Head of caudate nucleus (tissue), 42 donors: ENCODE measurements around the gene IL4I1.
A peak's percentile ranks its signal among the peaks of the same experiment; 100 is the strongest.
"Not testable (repeated sequence)": the region's sequence is repeated elsewhere in the genome, so short reads cannot be mapped to it uniquely, and the experiment has no call there.

Experiments
- DNase-seq, 42 donors: peaks; one replicate each; pipeline versions ENCODE4 v3.0.0 to v3.0.0-alpha.2; 2020 to 2021; ENCODE audit warnings: mixed read lengths in 7 of 42
- intact Hi-C: fragments of 100-400 bp; cut with DNase I; formaldehyde crosslinking; loops from one replicate; pipeline ENCODE4 v1.15.0; 2022

Gene IL4I1

DNA sequence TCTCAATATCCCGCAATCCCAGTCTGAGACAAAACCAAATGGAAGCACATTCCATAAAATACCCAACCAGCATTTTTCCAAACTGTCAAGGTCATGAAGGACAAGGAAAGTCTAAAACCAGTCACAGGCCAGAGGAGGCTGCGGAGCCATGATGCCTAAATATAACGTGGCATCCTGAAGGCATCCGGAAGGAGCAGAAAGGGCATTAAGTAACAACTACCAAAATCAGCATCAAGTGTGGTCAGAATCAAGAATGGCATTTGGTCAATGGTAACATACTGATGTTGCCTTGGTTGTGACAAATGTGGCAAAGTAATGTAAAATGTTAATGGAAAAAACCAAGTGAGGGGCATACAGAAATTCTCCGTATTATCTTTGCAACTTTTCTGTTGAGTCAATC lies 28.8 kb upstream of the IL4I1 start:
- intact Hi-C loops: no loop called here
- no peak for DNase-seq

DNA sequence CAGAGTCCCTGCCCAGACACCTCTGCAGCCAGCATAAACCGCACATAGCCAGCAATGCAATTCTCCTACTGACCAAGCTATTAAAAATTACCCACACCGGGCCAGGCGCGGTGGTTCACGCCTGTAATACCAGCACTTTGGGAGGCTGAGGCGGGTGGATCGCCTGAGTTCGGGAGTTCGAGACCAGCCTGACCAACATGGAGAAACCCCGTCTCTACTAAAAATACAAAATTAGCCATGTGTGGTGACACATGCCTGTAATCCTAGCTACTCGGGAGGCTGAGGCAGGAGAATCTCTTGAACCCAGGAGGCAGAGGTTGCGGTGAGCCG lies 28.2 kb upstream of the IL4I1 start:
- intact Hi-C loops, DNase-seq: not testable (repeated sequence)

GRCh38 chr19:49924004-49924880 lies 27.6 kb upstream of the IL4I1 start:
- DNase-seq: no peak
- intact Hi-C loops: no loop called here

DNA sequence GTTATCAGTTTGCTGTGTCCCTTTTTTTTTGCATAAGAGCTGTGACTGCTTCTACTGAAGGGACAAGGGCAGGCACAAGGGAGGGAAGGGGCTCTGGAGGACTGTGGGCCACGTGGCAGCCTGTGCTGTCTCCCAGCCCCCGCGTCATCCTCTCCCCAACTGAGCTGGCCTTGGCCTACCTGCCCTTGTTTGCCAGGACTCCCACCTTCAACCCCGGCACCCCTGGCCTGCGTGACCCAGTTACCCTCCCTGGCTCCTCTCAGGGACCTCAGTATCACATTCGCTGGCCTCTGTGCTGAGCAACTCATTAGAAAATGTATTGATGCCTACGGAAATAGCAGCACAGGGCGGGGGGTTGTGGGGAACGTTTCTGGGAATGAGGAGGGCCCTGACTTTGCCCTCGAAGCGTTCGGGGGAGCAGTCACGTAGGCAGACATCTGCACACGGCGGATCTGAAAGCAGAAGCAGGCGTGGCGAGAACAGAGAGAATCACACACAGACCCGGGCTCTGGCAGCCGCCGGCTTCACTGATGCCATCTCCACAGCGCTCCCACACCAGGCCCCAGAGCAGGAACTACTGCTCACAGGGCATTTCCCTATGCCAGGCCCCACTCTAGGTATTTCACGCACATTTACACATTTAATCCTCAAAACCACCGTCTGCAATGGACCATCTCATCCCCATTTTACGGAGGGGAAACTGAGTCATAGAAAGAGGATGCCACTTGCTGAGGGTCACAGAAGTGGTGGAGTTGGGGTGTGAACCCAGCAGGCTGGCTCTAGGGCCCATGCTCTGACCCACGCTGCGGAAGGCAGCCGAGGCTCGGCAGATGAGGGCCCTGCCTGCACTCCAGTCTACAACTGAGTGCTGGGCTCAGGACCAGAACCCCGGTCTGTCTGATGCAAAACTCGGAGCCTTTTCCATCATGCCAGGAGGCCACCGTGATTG lies 26.6 kb upstream of the IL4I1 start:
- intact Hi-C loops: no loop called here
- peak in 28 of 42 donors; percentile 17 to 68 (median 45) for DNase-seq

GRCh38 chr19:49921871-49922795 lies 25.4 kb upstream of the IL4I1 start:
- intact Hi-C loops: no loop called here
- DNase-seq: no peak

- DNase-seq: peak in 2 of 42 donors; percentile 11 to 39
- intact Hi-C loops: no loop called here
Measured at GRCh38 chr19:49920624-49921363, 24.1 kb upstream of the IL4I1 start.

DNA sequence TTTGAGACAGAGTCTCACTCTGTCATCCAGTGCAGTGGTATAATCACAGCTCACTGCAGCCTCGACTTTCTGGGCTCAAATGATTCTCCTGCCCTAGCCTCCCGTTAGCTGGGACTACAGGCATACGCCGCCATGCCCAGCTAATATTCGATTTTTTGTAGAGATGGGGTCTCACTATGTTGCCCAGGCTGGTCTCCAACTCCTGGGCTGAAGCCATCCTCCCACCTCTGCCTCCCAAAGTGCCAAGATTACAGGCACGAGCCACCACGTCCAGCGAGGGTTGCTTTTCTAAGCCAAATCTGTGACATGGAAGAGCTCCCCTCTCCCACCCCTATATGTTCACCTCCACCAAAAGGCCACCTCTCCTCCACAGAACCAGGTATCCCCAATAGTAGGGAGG lies 21.4 kb upstream of the IL4I1 start:
- no peak for DNase-seq
- intact Hi-C loops: no loop called here

DNA sequence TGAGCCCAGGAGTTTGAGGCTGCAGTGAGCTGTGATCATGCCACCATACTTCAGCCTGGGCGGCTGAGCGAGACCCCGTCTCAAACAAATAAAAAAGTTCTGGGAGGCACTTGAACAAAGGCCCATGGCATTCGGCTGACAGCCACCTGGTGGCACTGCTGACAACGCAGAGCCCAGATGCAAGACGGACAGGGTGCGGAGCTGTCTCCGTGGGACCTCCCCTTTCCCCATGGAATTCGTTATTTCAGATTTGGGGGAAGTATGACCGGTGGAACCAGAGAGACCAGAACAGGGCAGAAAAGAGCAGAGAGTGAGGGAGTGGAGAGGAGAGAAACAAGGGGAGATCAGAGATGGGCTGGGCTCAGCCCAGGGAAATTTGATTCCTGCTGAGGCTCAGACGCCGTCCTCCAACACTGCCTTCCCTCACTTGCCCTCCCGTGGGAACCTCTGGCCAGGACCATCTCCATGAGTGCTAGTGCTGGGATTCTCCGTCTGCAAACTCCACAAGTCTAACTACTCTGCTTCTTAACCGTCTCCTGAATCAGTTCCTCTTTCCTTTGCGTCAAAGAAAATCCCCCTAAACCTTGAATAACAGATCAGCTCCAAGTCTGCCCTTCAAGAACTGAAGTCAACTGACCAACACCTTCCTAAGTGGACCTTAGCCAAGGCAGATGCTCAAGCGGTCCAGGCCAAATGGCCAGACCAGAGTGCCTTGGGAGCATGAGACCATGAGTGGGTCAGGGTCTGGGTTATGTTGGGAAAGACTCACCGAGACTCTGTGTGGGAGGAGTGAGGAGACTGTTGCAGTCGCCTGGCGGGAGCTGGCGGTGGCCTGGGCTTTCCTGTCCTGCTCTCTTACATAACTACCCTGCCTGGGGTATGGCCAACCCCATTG lies 20.4 kb upstream of the IL4I1 start:
- intact Hi-C loops: no loop called here
- peak in 31 of 42 donors; percentile 17 to 73 (median 44) for DNase-seq

DNA sequence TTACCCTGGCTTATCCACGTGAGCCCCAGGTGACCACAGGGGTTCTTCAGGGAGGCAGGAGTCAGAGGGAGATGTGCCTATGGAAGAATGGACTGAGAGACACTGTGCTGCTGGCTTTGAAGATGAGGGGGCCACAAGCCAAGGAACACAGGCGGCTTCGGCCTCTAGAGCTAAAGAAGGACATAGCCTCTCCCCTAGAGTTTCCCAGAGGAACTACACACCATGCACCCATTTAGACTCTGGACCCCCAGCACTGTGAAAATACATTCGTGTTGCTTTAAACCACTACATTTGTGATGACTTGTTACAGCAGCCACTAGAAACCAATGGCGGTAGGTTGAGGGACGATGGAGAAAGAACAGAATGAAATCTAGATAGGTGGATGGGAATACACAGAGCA lies 18.6 kb upstream of the IL4I1 start:
- intact Hi-C loops: no loop called here
- DNase-seq: no peak

DNA sequence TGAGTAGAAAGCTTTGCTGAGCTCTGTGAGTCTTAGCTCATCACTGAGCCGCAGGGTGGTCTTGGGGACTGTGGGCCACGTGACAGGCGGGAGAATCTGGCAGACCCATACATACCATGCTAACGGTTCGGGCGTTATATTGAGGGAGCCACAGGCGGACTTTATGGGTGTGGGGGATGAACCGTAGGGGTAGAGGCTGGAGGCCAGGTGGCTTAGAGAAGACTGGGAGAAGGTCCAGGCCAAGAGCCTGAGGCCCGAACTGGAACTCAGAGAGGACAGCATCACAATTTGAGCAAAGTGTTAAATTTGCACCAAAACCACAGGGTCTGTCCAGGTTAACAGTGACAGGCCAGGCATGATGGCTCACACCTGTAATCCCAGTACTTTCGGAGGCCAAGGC lies 17.0 kb upstream of the IL4I1 start:
- intact Hi-C loops: no loop called here
- DNase-seq: no peak

DNA sequence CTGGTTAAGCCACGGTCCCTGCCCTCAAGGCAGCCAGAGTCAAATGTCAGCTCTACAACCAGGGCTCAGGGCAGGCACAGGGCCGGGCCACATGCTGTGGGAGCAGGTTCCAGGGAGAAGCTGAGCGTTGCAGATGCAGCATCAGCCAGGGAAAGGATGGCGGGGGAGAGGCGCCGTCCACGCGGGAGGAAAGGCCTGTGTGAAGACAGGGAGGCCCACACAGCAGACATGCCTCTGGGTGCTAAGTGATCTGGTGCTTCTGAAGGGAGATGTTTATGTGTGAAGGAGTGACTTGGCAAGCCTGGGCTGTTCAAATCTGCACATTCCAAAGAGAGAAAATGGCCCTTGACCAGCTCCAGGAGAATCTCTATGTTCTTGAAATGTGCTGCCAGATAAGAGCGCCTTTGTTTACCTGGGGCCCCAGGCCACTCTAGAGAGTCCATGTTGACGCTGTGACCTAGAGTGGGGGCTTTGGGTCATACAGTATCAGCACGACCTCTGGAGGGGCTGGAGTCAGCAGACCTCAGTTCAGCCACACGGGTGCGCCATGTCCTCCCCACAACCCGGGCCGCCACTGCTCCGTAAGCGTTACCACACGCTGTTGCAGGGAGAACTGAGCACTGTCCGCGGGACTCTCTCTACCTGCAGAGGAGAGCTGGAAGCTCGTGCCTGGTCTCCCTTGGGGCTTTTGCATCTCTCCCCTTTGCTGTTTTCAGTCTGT lies 16.4 kb upstream of the IL4I1 start:
- intact Hi-C loops: no loop called here
- no peak for DNase-seq

GRCh38 chr19:49911381-49912145 lies 14.9 kb upstream of the IL4I1 start:
- intact Hi-C loops: no loop called here
- peak in 16 of 42 donors; percentile 20 to 77 (median 38) for DNase-seq

DNA sequence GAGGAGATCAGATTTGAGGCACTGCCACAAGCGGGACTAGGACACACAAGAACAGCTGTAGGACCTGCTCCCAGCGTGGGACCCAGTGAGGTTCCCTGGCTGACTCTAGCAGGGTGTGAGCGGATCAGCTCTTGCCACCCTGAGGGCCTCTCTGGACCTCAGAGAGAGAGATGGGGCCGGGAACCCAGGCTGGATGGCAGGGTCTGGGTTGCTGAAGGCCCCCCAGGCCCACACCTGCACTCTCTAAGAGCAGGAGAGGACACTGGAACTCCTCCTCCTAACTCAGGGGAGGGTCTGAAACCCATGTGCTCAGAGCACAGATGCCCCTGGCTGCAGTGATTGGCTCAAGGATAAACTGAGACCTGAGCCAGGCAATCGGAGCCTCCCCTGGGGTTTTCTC lies 13.5 kb upstream of the IL4I1 start:
- intact Hi-C loops: no loop called here
- no peak for DNase-seq

- intact Hi-C loops: no loop called here
- DNase-seq: no peak
Measured at GRCh38 chr19:49908480-49909420, 12.1 kb upstream of the IL4I1 start.
